Measurements from ENCODE around the gene ZNF367. TPM values are rescaled to one million over a fixed set of nuclear protein-coding genes. Genes with fewer than 3 reads are reported as not detected.

Gene ZNF367
- polyA plus RNA-seq, 1 donor from 2014 or later: 2.0 TPM

- no peaks in the 10 kb centered on the region for H3K9me3 ChIP-seq (ENCODE audit: low read length)
- no peaks in the 10 kb centered on the region for H3K9me2 ChIP-seq (ENCODE audit: insufficient read depth, low read length)
- no peaks in the 10 kb centered on the region for H4K20me1 ChIP-seq (ENCODE audit: insufficient read depth)
- no peak for TF ChIP-seq POLR2AphosphoS5 (IDR thresholded peaks at IDR 0.05)
- TF ChIP-seq SMC3 (conservative IDR thresholded peaks at IDR 0.05; ENCODE audit: poor library complexity): no peak
- TF ChIP-seq TAF1 (IDR thresholded peaks at IDR 0.05; ENCODE audit: low read depth): no peak
- no peak for TF ChIP-seq MXI1 (conservative IDR thresholded peaks at IDR 0.05; ENCODE audit: poor library complexity, severe bottlenecking)
- TF ChIP-seq, protein P1, sequence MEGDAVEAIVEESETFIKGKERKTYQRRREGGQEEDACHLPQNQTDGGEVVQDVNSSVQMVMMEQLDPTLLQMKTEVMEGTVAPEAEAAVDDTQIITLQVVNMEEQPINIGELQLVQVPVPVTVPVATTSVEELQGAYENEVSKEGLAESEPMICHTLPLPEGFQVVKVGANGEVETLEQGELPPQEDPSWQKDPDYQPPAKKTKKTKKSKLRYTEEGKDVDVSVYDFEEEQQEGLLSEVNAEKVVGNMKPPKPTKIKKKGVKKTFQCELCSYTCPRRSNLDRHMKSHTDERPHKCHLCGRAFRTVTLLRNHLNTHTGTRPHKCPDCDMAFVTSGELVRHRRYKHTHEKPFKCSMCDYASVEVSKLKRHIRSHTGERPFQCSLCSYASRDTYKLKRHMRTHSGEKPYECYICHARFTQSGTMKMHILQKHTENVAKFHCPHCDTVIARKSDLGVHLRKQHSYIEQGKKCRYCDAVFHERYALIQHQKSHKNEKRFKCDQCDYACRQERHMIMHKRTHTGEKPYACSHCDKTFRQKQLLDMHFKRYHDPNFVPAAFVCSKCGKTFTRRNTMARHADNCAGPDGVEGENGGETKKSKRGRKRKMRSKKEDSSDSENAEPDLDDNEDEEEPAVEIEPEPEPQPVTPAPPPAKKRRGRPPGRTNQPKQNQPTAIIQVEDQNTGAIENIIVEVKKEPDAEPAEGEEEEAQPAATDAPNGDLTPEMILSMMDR (IDR thresholded peaks at IDR 0.05; ENCODE audit: poor library complexity, severe bottlenecking): no peak
- no peak for TF ChIP-seq RAD21 (conservative IDR thresholded peaks at IDR 0.05)
- no peak for TF ChIP-seq EP300 (conservative IDR thresholded peaks at IDR 0.05; ENCODE audit: poor library complexity, severe bottlenecking)
- no peak for TF ChIP-seq REST (IDR thresholded peaks at IDR 0.05; ENCODE audit: borderline replicate concordance)
- TF ChIP-seq EZH2 (IDR thresholded peaks at IDR 0.05; ENCODE audit: borderline replicate concordance, insufficient read depth, low read length, poor library complexity, severe bottlenecking): no peak
- no peak overlapping the region for H2AFZ ChIP-seq (ENCODE audit: low read depth, low read length)
- H3K27ac ChIP-seq (ENCODE audit: low read length): no peak overlapping the region
- no peaks in the 10 kb centered on the region for H3K79me2 ChIP-seq (replicated peaks; ENCODE audit: insufficient read depth, low read length)
- no peak overlapping the region for H3K4me3 ChIP-seq (ENCODE audit: low read length)
- no peak overlapping the region for H3K4me2 ChIP-seq (ENCODE audit: low read length)
- H3K9ac ChIP-seq (ENCODE audit: low read length): no peak overlapping the region
- H3F3A ChIP-seq (ENCODE audit: insufficient read depth, low read length, poor library complexity, severe bottlenecking): no peaks in the 10 kb centered on the region
- no peaks in the 10 kb centered on the region for H3K36me3 ChIP-seq (ENCODE audit: insufficient read depth, low read length)
- no peaks in the 10 kb centered on the region for H3K27me3 ChIP-seq (ENCODE audit: insufficient read depth, low read depth, low read length)
These were observed 22.6 kb upstream of the ZNF367 start for GRCh38 chr9:96440671-96441199.

GRCh38 chr9:96437454-96437853 is 19.3 kb upstream of the ZNF367 start:
- H3K36me3 ChIP-seq (ENCODE audit: insufficient read depth, low read length): no peaks in the 10 kb centered on the region
- no peaks in the 10 kb centered on the region for H4K20me1 ChIP-seq (ENCODE audit: insufficient read depth)
- no peak overlapping the region for H3K9ac ChIP-seq (ENCODE audit: low read length)
- TF ChIP-seq MXI1 (conservative IDR thresholded peaks at IDR 0.05; ENCODE audit: poor library complexity, severe bottlenecking) (no peak), EP300 (conservative IDR thresholded peaks at IDR 0.05; ENCODE audit: poor library complexity, severe bottlenecking) (no peak), POLR2AphosphoS5 (IDR thresholded peaks at IDR 0.05) (no peak), TAF1 (IDR thresholded peaks at IDR 0.05; ENCODE audit: low read depth) (no peak), EZH2 (IDR thresholded peaks at IDR 0.05; ENCODE audit: borderline replicate concordance, insufficient read depth, low read length, poor library complexity, severe bottlenecking) (no peak), SMC3 (conservative IDR thresholded peaks at IDR 0.05; ENCODE audit: poor library complexity) (no peak)
- TF ChIP-seq, protein P1 (IDR thresholded peaks at IDR 0.05; ENCODE audit: poor library complexity, severe bottlenecking): no peak
- H3K4me3 ChIP-seq (ENCODE audit: low read length): no peak overlapping the region
- H3F3A ChIP-seq (ENCODE audit: insufficient read depth, low read length, poor library complexity, severe bottlenecking): no peaks in the 10 kb centered on the region
- H3K27ac ChIP-seq (ENCODE audit: low read length): no peak overlapping the region
- no peaks in the 10 kb centered on the region for H3K9me3 ChIP-seq (ENCODE audit: low read length)
- no peaks in the 10 kb centered on the region for H3K79me2 ChIP-seq (replicated peaks; ENCODE audit: insufficient read depth, low read length)
- H3K4me2 ChIP-seq (ENCODE audit: low read length): no peak overlapping the region
- H2AFZ ChIP-seq (ENCODE audit: low read depth, low read length): no peak overlapping the region
- H3K27me3 ChIP-seq (ENCODE audit: insufficient read depth, low read depth, low read length): no peaks in the 10 kb centered on the region
- H3K9me2 ChIP-seq (ENCODE audit: insufficient read depth, low read length): no peaks in the 10 kb centered on the region
